ENCODE measurements around the gene SMAD5.

DNA sequence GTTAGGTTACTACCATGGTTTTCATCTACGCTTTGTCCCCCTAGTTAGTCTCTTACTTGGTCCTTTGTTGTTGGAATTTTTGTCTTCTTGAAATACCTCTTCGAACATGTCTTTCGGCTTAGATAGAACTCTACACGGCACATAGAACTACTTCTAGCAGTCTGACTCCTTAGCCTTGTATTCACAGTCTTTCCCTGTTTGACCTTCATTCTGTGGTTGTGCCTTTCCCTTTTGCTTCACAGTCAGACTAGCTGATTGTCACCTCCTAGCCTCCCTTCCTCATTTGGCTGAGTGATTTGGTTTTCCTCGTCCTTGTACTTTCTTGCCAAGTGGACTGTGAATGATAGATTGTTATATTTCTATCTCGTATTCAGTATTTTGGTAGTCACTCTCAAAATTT lies 10.7 kb downstream of the SMAD5 start:
- TF ChIP-seq, protein P1, sequence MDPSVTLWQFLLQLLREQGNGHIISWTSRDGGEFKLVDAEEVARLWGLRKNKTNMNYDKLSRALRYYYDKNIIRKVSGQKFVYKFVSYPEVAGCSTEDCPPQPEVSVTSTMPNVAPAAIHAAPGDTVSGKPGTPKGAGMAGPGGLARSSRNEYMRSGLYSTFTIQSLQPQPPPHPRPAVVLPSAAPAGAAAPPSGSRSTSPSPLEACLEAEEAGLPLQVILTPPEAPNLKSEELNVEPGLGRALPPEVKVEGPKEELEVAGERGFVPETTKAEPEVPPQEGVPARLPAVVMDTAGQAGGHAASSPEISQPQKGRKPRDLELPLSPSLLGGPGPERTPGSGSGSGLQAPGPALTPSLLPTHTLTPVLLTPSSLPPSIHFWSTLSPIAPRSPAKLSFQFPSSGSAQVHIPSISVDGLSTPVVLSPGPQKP (IDR thresholded peaks at IDR 0.05; ENCODE audit: borderline replicate concordance, low read depth, low read length) = no peak
- TF ChIP-seq, protein P2, sequence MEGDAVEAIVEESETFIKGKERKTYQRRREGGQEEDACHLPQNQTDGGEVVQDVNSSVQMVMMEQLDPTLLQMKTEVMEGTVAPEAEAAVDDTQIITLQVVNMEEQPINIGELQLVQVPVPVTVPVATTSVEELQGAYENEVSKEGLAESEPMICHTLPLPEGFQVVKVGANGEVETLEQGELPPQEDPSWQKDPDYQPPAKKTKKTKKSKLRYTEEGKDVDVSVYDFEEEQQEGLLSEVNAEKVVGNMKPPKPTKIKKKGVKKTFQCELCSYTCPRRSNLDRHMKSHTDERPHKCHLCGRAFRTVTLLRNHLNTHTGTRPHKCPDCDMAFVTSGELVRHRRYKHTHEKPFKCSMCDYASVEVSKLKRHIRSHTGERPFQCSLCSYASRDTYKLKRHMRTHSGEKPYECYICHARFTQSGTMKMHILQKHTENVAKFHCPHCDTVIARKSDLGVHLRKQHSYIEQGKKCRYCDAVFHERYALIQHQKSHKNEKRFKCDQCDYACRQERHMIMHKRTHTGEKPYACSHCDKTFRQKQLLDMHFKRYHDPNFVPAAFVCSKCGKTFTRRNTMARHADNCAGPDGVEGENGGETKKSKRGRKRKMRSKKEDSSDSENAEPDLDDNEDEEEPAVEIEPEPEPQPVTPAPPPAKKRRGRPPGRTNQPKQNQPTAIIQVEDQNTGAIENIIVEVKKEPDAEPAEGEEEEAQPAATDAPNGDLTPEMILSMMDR (conservative IDR thresholded peaks at IDR 0.05; ENCODE audit: low read depth, low read length) = no peak
- TF ChIP-seq CHD1 (IDR thresholded peaks at IDR 0.05; ENCODE audit: low read depth, low read length) = no peak
- TF ChIP-seq POLR2A (IDR thresholded peaks at IDR 0.05; ENCODE audit: low read depth, low read length) = no peak
- TF ChIP-seq BHLHE40 (IDR thresholded peaks at IDR 0.05; ENCODE audit: low read depth, low read length) = no peak
- TF ChIP-seq RCOR1 (IDR thresholded peaks at IDR 0.05; ENCODE audit: insufficient replicate concordance, low read length) = no peak
- TF ChIP-seq, protein P3, sequence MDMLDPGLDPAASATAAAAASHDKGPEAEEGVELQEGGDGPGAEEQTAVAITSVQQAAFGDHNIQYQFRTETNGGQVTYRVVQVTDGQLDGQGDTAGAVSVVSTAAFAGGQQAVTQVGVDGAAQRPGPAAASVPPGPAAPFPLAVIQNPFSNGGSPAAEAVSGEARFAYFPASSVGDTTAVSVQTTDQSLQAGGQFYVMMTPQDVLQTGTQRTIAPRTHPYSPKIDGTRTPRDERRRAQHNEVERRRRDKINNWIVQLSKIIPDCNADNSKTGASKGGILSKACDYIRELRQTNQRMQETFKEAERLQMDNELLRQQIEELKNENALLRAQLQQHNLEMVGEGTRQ (IDR thresholded peaks at IDR 0.05; ENCODE audit: low read depth, low read length) = no peak
- TF ChIP-seq RFX5 (IDR thresholded peaks at IDR 0.05; ENCODE audit: low read depth, low read length) = no peak
- no peak for TF ChIP-seq RAD21 (IDR thresholded peaks at IDR 0.05; ENCODE audit: low read length)
- no peak for TF ChIP-seq SMC3 (IDR thresholded peaks at IDR 0.05; ENCODE audit: low read depth, low read length)
- TF ChIP-seq MAZ (IDR thresholded peaks at IDR 0.05; ENCODE audit: borderline replicate concordance, low read depth, low read length) = no peak
- TF ChIP-seq MAFK (IDR thresholded peaks at IDR 0.05; ENCODE audit: low read depth, low read length) = no peak
